Right atrium auricular region (tissue), 2 donors: ENCODE measurements around the gene PODXL2. TPM values are rescaled to one million over a fixed set of nuclear protein-coding genes. Genes with fewer than 3 reads are reported as not detected.

Experiments
- DNase-seq: peaks from one replicate; pipeline ENCODE4 v3.0.0-alpha.2; 2019; ENCODE audit warnings: low spot score
- H3K27ac ChIP-seq, 2 donors: fragments of 200-600 bp; sonication (generic); 1 replicate in 1 of 2; 2 replicates in 1 of 2; pipeline ENCODE4 v1.5.1; 2016 to 2019
- H3K27me3 ChIP-seq, 2 donors: fragments of 200-600 bp; sonication (generic); one replicate each; pipeline versions ENCODE4 v1.5.1 to v1.6.0; 2017 to 2019
- H3K36me3 ChIP-seq: fragments of 200-600 bp; sonication (generic); one replicate; pipeline ENCODE4 v1.5.1; 2016
- H3K4me1 ChIP-seq, 2 donors: fragments of 200-600 bp; sonication (generic); one replicate each; pipeline versions ENCODE4 v1.5.1 to v1.6.0; 2017 to 2019
- H3K4me3 ChIP-seq, 2 donors: fragments of 200-600 bp; sonication (generic); 1 replicate in 1 of 2; 2 replicates in 1 of 2; pipeline ENCODE4 v1.5.1; 2017 to 2019; ENCODE audit warnings: mild to moderate bottlenecking in 1 of 2, moderate library complexity in 1 of 2
- H3K9me3 ChIP-seq, 2 donors: fragments of 200-600 bp; sonication (generic); one replicate each; pipeline ENCODE4 v1.5.1; 2019
- total RNA-seq, 2 donors: library from RNA; depleted of rRNA; stranded (reverse); fragments of >200 nt; gene quantifications; one replicate each; pipeline ENCODE4 v1.1.0, GENCODE V29; 2016
- TF ChIP-seq, protein P1 (sequence below), 2 donors: fragments of 200-600 bp; sonication (generic); IDR thresholded peaks; one replicate each; pipeline ENCODE4 v1.5.1; 2019; ENCODE audit warnings: antibody characterized with exemption in 2 of 2

The PODXL2 gene
- total RNA-seq, 2 donors from 2014 or later, result 1.9 to 2.9 TPM

DNA sequence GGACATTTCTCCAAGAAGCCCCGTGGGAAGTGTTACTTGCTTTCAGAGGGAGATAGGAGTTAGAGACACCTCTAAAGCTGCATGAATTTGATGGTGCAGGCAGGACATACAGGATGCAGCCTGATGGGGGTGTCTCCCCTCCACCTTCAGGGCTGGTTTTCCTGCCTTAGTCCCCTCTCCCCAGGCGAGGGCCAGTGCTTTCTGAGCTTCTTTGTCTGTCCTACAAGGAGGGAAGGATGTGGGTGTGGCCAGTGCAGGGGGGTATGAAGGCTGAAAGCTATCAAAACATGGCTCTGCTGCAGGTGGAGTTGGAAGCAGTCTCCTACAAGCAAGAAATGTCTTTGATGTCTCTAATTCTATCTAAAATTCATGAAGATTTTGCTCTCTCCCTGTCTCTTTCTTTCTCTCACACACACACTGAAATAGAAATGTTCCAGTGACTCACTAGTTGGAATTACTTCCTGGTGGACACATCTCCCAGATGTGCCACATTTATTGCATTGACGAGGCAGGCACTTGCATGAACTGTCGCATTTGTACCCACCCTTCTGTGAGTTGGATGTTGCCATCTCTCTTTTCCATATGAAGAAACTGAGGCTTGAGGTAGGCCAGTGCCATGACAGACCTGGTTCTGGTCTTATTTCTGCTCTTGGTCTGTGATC is 13.9 kb upstream of the PODXL2 start:
- Histone ChIP-seq H3K4me1 (no peaks in the 10 kb centered on the region), H3K36me3 (peaks cover 4% of the 10 kb centered on the region), H3K27ac (no peak overlapping the region), H3K9me3 (no peaks in the 10 kb centered on the region), H3K27me3 (no peaks in the 10 kb centered on the region), H3K4me3 (no peak overlapping the region)
- TF ChIP-seq, protein P1, sequence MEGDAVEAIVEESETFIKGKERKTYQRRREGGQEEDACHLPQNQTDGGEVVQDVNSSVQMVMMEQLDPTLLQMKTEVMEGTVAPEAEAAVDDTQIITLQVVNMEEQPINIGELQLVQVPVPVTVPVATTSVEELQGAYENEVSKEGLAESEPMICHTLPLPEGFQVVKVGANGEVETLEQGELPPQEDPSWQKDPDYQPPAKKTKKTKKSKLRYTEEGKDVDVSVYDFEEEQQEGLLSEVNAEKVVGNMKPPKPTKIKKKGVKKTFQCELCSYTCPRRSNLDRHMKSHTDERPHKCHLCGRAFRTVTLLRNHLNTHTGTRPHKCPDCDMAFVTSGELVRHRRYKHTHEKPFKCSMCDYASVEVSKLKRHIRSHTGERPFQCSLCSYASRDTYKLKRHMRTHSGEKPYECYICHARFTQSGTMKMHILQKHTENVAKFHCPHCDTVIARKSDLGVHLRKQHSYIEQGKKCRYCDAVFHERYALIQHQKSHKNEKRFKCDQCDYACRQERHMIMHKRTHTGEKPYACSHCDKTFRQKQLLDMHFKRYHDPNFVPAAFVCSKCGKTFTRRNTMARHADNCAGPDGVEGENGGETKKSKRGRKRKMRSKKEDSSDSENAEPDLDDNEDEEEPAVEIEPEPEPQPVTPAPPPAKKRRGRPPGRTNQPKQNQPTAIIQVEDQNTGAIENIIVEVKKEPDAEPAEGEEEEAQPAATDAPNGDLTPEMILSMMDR (IDR thresholded peaks at IDR 0.05), result no peak
- DNase-seq, result no peak

DNA sequence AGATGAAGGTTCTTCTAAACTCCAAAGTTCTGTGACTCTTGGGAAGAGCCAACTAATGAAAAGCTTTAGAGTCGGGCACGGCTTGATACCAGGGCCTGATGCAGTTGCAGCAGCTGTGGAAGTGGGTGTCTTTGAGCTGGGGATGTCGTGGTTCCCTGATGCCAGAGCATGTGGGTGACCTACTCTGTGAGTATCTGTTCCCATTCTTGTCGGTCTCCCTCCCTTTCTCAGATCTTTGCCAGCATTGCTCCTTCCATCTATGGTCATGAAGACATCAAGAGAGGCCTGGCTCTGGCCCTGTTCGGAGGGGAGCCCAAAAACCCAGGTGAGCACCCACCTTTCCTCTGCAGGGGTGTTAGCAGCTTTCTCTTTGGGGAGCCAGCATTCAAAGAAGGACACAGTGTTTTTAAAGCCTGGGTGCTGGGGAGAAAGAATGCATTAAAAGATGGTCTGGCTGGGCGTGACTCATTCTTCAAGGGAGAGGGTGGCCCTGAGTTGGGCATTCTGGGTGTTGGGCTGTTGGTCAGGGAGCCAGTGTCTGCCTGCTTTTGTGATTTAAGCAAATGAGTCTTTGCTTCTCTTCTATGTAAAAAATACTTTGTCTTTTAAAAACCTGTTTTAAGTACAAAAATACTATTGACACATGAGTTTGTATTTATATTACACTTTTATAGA is 13.2 kb upstream of the PODXL2 start:
- Histone ChIP-seq H3K9me3 (no peaks in the 10 kb centered on the region), H3K36me3 (no peaks in the 10 kb centered on the region), H3K27me3 (no peaks in the 10 kb centered on the region), H3K4me1 (no peaks in the 10 kb centered on the region), H3K4me3 (no peak overlapping the region), H3K27ac (no peak overlapping the region)
- TF ChIP-seq, protein P1 (IDR thresholded peaks at IDR 0.05), result no peak
- DNase-seq, result no peak

DNA sequence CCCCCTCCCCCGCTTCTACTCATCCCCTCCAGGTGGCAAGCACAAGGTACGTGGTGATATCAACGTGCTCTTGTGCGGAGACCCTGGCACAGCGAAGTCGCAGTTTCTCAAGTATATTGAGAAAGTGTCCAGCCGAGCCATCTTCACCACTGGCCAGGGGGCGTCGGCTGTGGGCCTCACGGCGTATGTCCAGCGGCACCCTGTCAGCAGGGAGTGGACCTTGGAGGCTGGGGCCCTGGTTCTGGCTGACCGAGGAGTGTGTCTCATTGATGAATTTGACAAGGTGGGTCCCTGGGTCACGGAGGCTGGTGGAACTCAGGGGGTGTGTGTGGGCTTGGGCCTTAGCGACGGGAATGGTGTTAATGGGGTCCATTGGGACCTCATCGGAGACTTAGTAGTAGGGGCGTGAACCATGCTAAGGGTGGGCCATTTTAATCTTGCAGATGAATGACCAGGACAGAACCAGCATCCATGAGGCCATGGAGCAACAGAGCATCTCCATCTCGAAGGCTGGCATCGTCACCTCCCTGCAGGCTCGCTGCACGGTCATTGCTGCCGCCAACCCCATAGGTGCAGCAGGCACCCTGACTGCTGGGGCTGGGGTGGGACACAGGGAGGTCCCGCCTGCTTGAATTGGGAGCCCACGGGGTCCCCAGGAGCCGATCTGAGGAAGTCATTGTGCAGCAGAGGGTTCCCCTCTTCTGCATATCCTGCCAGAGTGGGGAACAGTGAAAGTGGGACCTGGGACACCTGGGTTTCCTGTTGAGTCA is 12.0 kb upstream of the PODXL2 start:
- H3K9me3 ChIP-seq, result no peaks in the 10 kb centered on the region
- DNase-seq, result no peak
- H3K27ac ChIP-seq, result no peak overlapping the region
- H3K4me1 ChIP-seq, result no peaks in the 10 kb centered on the region
- H3K36me3 ChIP-seq, result no peaks in the 10 kb centered on the region
- H3K27me3 ChIP-seq, result no peaks in the 10 kb centered on the region
- TF ChIP-seq, protein P1 (IDR thresholded peaks at IDR 0.05), result no peak
- no peak overlapping the region for H3K4me3 ChIP-seq

DNA sequence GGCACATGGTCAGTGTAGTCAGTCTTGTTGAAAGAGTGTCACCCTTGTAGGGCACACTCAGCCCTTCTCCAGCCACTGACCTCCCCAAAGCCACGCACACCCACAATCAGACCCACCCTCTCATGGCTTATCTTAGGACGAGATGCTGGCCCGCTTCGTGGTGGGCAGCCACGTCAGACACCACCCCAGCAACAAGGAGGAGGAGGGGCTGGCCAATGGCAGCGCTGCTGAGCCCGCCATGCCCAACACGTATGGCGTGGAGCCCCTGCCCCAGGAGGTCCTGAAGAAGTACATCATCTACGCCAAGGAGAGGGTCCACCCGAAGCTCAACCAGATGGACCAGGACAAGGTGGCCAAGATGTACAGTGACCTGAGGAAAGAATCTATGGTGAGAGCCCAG is 10.1 kb upstream of the PODXL2 start:
- no peaks in the 10 kb centered on the region for H3K36me3 ChIP-seq

DNA sequence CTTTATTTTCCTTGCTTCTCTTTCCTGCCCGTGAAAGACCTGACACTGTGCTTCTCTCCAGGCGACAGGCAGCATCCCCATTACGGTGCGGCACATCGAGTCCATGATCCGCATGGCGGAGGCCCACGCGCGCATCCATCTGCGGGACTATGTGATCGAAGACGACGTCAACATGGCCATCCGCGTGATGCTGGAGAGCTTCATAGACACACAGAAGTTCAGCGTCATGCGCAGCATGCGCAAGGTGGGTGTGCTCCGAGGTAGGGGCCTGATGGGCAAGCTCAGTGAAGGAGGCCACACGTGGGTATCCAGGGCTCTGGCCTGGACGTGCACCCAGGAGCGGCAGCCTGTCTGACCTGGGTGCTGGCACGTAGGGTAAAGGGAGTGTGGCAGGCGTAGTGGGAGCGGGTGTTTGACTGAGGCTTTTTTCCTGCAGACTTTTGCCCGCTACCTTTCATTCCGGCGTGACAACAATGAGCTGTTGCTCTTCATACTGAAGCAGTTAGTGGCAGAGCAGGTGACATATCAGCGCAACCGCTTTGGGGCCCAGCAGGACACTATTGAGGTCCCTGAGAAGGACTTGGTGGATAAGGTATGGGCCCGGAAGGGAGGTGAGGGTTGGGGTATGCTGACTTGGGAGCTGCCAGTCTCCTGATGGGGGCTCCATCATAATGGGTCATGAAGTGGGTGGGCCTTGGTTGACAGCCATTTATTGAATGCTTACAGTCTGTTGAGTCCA is 8.2 kb upstream of the PODXL2 start:
- no peak for DNase-seq
- Histone ChIP-seq H3K9me3 (no peaks in the 10 kb centered on the region), H3K27me3 (no peaks in the 10 kb centered on the region), H3K36me3 (no peaks in the 10 kb centered on the region), H3K4me1 (no peaks in the 10 kb centered on the region), H3K4me3 (no peak overlapping the region), H3K27ac (no peak overlapping the region)
- TF ChIP-seq, protein P1 (IDR thresholded peaks at IDR 0.05), result no peak

More for the DNA sequence above, 10.1 kb upstream of the PODXL2 start:
- H3K4me1 ChIP-seq, result no peaks in the 10 kb centered on the region
- TF ChIP-seq, protein P1 (IDR thresholded peaks at IDR 0.05), result no peak
- no peak overlapping the region for H3K27ac ChIP-seq
- H3K4me3 ChIP-seq, result no peak overlapping the region
- H3K9me3 ChIP-seq, result no peaks in the 10 kb centered on the region
- DNase-seq, result no peak
- H3K27me3 ChIP-seq, result no peaks in the 10 kb centered on the region
